Stimulated activated CD8-positive, alpha-beta memory T cell treated with anti-CD3 and anti-CD28 coated beads, Interleukin-2, amount 100 ng/mL, for 1 hour (primary cell): Measurements from ENCODE around the gene KCNIP4.

Experiments used
- DNase-seq, 2 donors: peaks; one replicate each; pipeline ENCODE4 v3.0.0-alpha.2; 2020; ENCODE audit warnings: low read depth in 2 of 2

KCNIP4 gene

GRCh38 chr4:21571100-21571499, 377.5 kb downstream of the KCNIP4 start:
- no peak for DNase-seq

- no peak for DNase-seq
These were observed 378.9 kb downstream of the KCNIP4 start for GRCh38 chr4:21569638-21570037.

GRCh38 chr4:21555083-21555482, 393.5 kb downstream of the KCNIP4 start:
- DNase-seq = no peak

GRCh38 chr4:21554500-21554899, 394.1 kb downstream of the KCNIP4 start:
- DNase-seq = no peak

GRCh38 chr4:21554066-21554465, 394.5 kb downstream of the KCNIP4 start:
- DNase-seq = no peak

GRCh38 chr4:21552455-21552854, 396.1 kb downstream of the KCNIP4 start:
- DNase-seq = no peak

- DNase-seq = no peak
These were observed 403.6 kb downstream of the KCNIP4 start for GRCh38 chr4:21544955-21545354.

GRCh38 chr4:21544415-21544814, 404.2 kb downstream of the KCNIP4 start:
- no peak for DNase-seq

GRCh38 chr4:21543514-21543913, 405.1 kb downstream of the KCNIP4 start:
- DNase-seq = no peak

GRCh38 chr4:21535898-21536297, 412.7 kb downstream of the KCNIP4 start:
- DNase-seq = no peak

- no peak for DNase-seq
These were observed 417.5 kb downstream of the KCNIP4 start for GRCh38 chr4:21531048-21531447.

GRCh38 chr4:21529214-21529613, 419.4 kb downstream of the KCNIP4 start:
- no peak for DNase-seq

- DNase-seq = no peak
These were observed 426.3 kb downstream of the KCNIP4 start for GRCh38 chr4:21522296-21522695.

GRCh38 chr4:21517126-21517859, 431.3 kb downstream of the KCNIP4 start:
- no peak for DNase-seq

- no peak for DNase-seq
These were observed 434.4 kb downstream of the KCNIP4 start for GRCh38 chr4:21514022-21514694.

GRCh38 chr4:21512353-21512752, 436.2 kb downstream of the KCNIP4 start:
- no peak for DNase-seq

GRCh38 chr4:21507439-21507838, 441.1 kb downstream of the KCNIP4 start:
- no peak for DNase-seq

- DNase-seq = no peak
These were observed 457.9 kb downstream of the KCNIP4 start for GRCh38 chr4:21490682-21491081.

GRCh38 chr4:21476757-21477156, 471.8 kb downstream of the KCNIP4 start:
- DNase-seq = no peak

- DNase-seq = no peak
These were observed 474.4 kb downstream of the KCNIP4 start for GRCh38 chr4:21474195-21474594.

- no peak for DNase-seq
These were observed 478.0 kb downstream of the KCNIP4 start for GRCh38 chr4:21470535-21470934.

GRCh38 chr4:21469438-21470300, 478.9 kb downstream of the KCNIP4 start:
- no peak for DNase-seq

GRCh38 chr4:21467551-21467950, 481.0 kb downstream of the KCNIP4 start:
- no peak for DNase-seq
